DMS 273 treated with DMSO at 0.1 percent for 48 hours (cell line): ENCODE results near the gene KRTAP5-11.
"Not testable (repeated sequence)": the region's sequence is repeated elsewhere in the genome, so short reads cannot be mapped to it uniquely, and the experiment has no call there.

Experiments used
- DNase-seq: peaks from one replicate; lab custom pipeline; 2025; lab: John Stamatoyannopoulos, UW

KRTAP5-11 gene

DNA sequence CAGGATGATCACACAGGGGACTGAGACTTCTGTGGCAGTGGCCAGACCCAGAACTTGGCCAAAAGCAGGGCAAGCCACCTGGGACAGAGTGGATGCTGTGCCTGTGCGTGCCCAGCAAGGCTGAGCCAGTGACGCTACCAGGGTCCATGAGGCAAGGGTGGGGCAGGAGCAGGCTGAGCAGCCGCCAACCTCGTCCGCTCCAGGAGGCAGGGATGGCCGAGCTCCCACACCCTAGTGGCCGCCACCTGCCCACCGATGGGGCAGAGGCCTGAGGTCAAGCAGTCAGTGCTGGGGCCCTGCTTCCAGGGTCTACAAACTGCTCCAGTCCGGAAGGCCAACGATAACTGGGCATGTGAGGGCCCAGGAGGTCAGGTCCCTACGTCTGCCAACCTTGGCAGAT lies 27.2 kb downstream of the KRTAP5-11 start:
- no peak for DNase-seq

DNA sequence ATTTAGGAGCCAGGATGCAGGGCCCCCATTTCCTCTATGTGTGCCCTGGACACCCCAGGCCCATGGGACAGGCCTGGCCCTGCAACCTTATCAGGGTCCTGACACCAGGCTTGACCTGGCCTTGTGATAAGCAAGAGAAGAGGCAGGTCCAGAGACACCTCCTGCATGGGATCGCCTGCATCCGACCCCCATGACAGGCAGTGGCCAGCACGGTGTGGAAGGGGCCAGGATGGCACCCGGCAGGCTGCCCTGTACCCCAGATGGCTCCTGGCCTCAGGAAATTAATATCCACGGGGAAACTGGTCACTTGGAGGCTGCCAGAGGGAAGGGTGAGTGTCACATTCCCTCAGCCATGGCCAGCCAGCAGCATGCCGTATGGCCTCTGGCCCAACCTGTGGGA lies 27.7 kb downstream of the KRTAP5-11 start:
- no peak for DNase-seq

- no peak for DNase-seq
Measured at GRCh38 chr11:71551711-71552110, 31.0 kb downstream of the KRTAP5-11 start.

- DNase-seq = no peak
Measured at GRCh38 chr11:71548716-71549151, 33.9 kb downstream of the KRTAP5-11 start.

DNA sequence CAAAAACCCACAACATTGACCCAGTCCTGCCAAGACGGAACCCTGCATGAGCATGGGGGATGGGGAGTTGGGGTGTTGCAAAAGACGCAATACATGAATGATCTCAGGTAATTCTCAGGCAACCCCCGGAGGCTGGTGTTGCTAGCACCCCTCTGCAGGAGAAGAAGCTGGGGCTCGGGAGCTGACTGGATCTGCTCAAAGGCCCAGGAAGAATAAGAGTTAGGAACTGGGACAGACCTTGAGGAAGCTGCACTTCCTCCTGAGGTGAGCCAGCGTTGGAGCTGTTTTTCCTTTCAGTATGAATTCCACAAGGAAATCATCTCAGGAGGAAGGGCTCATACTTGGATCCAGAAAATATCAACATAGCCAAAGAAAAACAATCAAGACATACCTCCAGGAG lies 34.6 kb downstream of the KRTAP5-11 start, which contains the start of gene KRTAP5-9:
TSS of gene KRTAP5-9 (plus strand) at position 301 of the 400 bp plus-strand sequence. CDS start 238 bp downstream, outside the sequence.
- no peak for DNase-seq

DNA sequence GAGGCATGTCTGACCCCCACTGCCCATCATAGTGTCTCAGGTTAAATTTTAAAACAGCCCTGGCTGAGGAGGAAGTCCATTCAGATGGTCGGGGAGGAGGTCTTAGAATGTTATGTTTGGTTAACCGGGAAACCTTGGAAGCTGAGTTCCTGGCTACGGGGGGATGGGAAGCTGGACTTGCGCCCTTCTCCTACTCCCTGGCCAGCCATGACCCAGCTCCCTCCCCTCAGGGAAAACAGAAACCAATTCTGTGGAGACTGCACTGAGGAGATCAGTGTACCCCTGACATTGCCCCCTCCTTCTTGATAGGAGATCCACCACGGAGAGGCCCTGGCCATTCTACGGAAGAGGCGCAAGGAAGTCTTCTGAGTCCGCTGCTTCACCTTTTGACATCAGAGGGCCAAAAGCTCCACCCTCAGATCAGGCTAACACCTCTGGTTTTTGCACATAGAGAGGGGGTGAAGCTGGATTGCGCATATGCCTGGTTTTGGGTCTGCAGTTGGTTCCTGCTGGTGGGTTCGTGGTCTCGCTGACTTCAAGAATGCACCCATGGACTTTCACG lies 37.2 kb downstream of the KRTAP5-11 start:
- no peak for DNase-seq

- no peak for DNase-seq
Measured at GRCh38 chr11:71544525-71545214, 38.0 kb downstream of the KRTAP5-11 start.

DNA sequence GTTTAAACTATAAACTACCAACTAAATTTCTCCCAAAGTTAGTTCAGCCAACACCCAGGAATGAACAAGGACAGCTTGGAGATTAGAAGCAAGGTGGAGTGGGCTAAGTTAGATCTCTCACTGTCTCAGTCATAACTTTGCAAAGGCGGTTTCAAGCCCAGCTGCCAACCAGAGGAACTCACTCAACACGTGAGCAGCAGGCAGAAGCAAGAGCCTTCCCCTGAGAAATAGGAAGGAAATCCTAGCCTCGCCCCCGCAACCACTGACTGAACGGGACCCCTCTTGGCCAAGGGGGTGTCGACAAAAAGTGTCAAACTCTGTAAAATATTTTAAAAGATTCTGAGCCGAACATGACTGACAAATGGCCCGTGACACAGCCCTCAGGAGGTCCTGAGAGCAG lies 38.8 kb downstream of the KRTAP5-11 start:
- no peak for DNase-seq

DNA sequence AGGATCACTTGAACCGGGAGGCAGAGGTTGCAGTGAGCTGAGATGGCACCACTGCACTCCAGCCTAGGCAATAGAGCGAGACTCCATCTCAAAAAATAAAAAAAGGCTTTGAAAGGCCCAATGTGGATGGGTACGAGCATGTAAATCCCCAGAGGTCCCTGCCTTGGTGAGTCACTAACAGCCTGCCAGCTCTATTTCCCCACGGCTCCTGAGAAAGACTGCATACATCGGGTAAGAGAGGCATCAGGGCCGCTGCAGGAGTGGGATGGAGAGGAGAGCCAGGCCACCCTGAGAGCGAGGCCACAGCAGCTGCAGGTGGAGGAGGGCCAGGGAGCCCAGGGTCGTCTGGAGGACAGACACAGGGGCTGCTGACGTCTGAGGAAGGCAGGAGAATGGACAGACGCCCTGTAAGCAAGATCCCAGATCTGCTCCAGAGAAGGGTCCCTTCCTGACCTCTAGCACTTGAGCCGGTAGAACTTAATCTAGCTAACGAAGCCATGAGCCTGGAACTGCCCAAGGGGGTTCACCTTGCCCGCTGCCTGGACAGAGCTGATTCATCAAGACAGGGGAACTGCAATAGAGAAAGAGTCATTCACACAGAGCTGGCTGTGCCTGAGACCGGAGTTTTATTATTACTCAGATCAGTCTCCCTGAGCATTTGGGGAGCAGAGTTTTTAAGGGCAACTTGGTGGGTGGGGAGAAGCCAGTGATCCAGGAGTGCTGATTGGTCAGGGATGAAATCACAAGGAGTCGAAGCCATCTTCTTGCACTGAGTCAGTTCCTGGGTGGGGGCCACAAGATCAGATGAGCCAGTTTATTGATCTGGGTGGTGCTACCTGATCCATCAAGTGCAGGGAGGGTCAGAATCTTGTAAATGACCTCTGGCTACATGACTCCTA lies 39.5 kb downstream of the KRTAP5-11 start:
- DNase-seq = no peak

GRCh38 chr11:71542382-71542781 lies 40.3 kb downstream of the KRTAP5-11 start:
- DNase-seq = no peak

DNA sequence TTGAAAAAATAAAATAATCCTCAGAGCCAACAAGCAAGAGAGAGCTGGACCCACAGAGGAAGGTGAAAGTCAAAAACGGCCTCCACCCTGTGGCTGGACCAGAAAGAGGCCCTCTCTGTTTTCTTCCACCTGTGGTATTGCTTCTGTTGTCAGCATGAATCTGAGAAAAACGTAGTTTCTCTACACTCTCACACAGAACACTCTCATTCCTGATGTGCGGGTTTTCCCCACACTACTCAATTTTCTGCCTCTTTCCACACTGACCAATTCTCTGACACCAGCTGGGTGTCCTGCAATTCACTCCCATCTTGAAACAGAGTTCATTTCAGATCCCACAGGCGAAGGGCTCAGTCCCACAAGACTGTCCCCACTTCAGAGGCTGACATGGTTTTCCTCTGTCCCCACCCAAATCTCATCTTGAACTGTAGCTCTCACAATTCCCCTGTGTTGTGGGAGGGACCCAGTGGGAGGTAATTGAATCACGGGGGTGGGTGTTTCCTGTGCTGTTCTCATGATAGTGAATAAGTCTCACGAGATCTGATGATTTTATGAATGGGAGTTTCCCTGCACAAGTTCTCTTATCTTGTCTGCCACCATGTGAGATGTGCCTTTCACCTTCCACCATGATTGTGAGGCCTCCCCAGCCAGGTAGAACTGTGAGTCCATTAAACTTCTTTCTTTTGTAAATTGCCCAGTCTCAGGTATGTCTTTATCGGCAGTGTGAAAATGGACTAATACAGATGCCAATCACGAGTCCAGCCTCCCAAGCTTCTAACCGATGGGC lies 42.0 kb downstream of the KRTAP5-11 start:
- DNase-seq = not testable (repeated sequence)

DNA sequence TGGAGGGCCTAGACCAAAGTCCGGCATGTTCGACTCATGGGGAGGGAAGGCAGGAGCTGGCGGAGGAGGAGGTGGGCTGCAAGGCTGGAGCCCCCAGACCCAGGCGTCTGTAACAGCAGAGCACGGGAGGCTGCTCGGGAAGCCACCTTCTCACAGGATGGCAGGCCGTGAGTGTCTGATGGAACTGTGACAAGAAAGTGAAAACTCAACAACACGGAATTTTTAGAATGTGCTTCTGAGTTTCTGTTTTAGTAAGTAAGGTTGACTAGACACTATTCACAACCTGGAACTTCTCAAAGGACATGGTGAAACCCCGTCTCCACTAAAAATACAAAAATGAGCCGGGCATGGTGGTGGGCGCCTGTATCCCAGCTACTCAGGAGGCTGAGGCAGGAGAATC lies 42.7 kb downstream of the KRTAP5-11 start:
- not testable (repeated sequence) for DNase-seq

GRCh38 chr11:71539017-71539416 lies 43.7 kb downstream of the KRTAP5-11 start:
- no peak for DNase-seq

GRCh38 chr11:71538666-71538990 lies 44.0 kb downstream of the KRTAP5-11 start:
- no peak for DNase-seq

- DNase-seq = not testable (repeated sequence)
Measured at GRCh38 chr11:71537977-71538665, 44.6 kb downstream of the KRTAP5-11 start, which contains the start of gene KRTAP5-8. Gene KRTAP5-8 (plus strand): TSS chr11:71538025. CDS start chr11:71538056, 31 bp downstream.

- DNase-seq = no peak
Measured at GRCh38 chr11:71537537-71537936, 45.1 kb downstream of the KRTAP5-11 start.

DNA sequence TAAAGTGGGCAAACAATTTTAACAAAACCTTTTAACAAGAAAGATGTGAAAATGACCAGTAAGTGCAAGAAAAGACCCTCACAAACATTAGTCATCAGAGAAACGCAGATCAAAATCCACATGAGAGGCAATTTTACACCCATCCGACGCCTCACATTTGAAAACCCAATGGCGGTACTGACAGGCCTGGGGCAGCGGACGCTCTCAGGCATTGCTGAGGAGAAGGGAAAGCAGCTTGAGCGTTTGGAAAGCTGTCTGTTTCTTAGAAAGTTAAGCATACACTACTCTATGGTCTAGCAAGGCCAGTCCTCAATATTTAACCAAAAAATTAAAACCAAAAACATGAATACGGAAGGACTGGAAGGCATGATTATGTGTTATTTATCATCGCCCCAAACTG lies 46.9 kb downstream of the KRTAP5-11 start:
- DNase-seq = no peak

- not testable (repeated sequence) for DNase-seq
Measured at GRCh38 chr11:71534711-71535608, 47.7 kb downstream of the KRTAP5-11 start.

- no peak for DNase-seq
Measured at GRCh38 chr11:71532036-71532610, 50.6 kb downstream of the KRTAP5-11 start.
